Left forelimb (tissue), 1 donor: ENCODE results near the gene ABCA12.

ENCODE experiments used
- DNase-seq: peaks from one replicate; pipeline ENCODE4 v3.0.0-alpha.2; 2018; ENCODE audit warnings: low spot score

ABCA12 gene

GRCh38 chr2:215119847-215120246, 18.6 kb downstream of the ABCA12 start:
- no peak for DNase-seq

GRCh38 chr2:215110918-215111317, 27.5 kb downstream of the ABCA12 start:
- no peak for DNase-seq

DNA sequence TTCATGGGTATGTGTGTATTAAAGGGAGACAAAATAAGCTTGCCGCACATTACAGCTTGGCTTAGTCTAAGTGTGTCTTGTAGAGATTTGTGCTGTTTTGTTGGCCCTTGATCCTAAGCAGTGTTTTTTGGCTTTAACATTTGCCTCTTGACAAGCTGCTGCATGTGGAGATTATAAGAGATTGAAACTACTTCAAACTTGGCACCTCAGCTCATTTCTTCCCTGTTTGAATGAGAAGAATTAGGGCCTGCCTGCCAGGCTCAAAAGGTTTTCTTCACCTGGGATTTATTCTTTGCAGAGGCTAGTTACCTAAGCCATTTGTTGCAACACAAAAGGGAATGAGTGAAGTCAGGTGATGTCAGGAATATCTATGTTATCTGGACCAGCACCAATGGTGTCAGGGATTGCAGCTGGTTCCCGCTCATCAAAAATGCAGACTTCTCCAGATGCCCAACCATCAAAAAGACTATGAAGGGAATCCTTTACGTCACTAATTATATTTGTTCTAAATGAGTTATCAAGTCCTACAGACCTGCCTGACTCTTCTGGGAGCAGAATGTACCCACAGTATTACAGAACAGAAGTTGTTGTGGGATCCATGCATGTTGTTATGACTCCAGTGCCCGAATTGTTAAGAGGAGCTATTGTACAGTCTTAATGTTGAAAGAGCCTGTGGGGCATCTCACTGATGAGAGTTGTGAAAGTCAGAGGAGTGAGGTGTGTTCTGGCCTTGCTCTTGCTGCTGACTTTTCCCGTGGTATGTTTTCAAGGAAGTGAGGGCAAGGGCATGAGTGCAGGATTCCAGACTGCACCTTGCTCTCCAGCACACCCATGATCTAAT, 31.0 kb downstream of the ABCA12 start:
- DNase-seq, result no peak

DNA sequence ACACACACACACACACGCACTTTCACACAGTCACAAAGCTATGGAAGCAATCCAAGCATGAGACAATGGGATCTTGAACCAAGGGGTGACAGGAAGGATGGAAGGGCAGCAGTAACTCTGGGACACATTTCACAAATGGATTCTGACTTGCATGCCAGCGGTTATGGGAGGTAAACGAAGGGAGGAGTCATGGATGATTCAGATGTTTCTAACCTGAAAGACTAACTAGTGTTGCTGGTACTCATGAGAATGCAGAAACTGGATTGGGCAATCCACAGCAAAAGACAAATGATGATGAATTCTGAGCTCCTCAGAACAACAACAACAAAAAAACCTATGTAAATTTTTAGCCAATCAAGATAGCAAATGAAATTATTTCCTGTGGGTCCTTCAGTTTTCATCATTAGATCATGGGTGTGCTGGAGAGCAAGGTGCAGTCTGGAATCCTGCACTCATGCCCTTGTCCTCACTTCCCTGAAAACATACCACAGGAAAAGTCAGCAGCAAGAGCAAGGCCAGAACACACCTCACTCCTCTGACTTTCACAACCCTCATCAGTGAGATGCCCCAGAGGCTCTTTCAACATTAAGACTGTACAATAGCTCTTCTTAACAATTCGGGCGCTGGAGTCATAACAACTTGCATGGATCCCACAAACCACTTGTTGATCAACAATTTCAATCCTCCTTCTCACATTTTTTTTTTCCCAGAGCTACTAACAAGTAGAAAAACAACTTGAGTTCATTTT, 32.6 kb downstream of the ABCA12 start:
- DNase-seq, result no peak

DNA sequence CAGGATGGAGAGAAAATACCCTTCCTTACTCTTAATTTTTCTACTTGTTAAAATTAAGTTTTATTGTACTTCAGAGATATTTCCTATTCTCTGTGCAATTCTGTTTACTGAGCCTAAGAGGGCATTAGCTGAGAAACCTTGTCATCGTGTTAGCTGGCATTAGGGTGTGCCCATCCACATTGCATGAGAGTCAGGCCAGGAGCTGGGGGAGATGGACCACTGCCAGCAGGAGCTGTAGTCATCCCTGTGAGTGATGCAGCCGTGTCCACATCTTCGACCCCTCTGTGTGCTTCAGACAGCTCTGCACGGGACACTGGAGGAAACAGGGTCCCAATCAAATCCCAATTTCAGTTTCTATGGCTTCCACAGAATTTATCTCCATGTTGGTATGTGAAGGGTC, 34.2 kb downstream of the ABCA12 start:
- no peak for DNase-seq

DNA sequence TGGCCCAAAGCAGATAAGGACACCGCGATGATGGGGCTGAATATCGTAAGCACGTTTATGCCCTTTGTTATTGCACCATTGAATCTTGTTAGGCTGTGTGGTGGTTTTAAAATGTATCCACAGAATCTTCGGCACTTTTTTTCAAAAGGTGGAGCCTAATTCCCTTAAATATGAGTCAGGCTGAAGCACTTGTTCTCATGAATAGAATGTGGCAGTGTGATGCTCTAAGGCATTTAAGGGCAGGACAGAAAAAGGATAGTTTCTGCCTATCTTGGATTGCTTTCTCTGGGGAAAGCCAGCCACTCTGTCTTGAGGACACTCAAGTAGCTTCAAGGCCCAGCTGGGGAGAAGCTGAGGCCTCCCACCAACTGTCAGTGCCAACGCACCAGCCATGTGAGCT, 39.6 kb downstream of the ABCA12 start:
- DNase-seq, result no peak

- DNase-seq, result no peak
Observed at GRCh38 chr2:215084080-215084479, 54.3 kb downstream of the ABCA12 start.

DNA sequence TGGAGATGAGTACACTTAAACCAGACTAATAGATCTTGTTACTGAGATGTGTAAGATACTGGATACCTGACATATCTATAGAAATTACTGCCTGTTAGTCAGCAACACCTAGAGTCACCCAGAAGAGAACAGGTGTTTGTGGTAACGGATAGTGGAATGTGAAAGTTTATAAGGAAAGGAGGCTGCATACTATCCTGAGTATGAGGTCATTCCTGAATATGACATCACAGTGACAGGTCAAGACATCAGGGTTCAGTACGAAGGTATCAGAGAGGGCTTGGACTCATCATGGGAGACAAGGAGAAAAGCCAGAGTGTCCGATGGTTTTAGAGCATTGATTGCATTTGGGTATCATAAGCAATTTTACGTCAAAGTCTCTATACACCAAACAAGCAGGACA, 55.3 kb downstream of the ABCA12 start:
- DNase-seq, result no peak

DNA sequence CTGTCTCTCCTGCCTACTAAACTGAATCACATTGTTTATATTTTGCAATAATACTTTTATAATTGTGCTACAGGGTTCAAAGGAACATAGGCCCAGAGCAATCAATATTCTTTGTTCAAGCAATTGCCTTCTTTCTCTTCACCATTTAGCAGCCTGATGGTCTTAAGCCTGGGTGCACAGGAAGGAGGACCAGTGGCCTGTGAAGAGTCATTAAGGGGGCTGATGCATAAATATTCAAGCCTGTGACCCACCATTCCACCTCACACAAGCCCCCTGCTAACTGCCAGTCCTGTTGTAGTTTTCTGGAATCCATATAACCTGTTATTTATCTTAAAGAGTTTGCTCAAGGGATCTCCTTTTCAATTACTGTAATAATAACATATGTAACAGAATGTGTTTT, 56.0 kb downstream of the ABCA12 start:
- DNase-seq, result no peak

DNA sequence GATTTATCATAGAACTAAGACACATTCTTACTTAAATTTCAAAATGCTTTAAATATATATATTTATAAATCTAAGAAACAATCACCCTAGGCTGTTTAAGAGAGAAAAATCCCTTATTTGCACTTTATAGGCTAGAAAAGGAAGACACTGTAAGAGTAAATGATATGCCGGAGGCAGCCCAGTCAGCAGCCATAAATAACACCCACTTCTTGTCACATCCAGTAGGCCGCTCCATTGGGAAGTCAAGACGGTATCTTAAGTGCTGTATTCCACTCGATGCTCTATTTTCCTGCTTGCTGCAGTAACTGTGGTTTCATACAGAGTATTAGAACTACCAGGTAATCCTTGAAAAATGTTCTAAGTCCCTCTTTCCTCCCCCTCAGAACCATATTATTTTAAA, 57.9 kb downstream of the ABCA12 start:
- no peak for DNase-seq

DNA sequence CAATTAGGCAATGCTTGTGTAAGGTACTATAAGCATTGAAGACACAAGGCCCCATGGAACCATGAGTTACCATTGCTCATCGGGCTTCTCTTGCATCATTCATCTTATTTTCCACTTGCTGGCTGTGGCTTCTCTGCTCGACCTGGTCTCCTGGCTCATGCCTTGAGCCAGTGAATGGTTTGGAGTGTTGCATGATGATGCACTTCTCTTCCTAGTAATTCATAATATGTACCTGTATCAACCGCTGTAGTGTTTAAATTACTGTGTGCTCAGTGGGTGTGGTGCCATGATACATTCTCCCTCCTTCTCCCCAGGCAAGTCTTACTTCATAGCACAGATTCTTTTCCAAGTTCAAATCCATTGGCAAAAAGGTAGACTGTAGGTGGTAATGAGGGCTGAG, 66.8 kb downstream of the ABCA12 start:
- no peak for DNase-seq

DNA sequence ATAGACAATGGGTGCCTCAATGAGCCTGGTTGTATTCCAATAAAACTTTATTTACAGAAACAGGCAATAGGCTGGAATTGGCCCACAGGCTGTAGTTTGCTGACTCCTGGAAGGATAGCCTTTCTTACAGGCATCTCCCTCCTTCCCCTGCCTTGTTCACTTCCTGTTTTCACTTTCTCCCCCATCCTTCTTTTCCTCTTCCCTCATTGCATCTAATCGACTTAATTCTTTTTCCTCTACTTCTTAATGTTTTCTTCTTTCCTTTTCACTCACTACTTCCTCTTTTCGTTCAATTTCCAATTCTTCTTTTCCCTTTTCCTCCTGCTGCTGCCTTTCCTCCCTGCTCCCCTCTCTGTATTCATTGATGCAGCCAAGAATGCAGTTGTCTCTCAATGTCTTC, 70.0 kb downstream of the ABCA12 start:
- no peak for DNase-seq

GRCh38 chr2:215066124-215066523, 72.3 kb downstream of the ABCA12 start:
- no peak for DNase-seq

- DNase-seq, result no peak
Observed at GRCh38 chr2:215063526-215063925, 74.9 kb downstream of the ABCA12 start.

DNA sequence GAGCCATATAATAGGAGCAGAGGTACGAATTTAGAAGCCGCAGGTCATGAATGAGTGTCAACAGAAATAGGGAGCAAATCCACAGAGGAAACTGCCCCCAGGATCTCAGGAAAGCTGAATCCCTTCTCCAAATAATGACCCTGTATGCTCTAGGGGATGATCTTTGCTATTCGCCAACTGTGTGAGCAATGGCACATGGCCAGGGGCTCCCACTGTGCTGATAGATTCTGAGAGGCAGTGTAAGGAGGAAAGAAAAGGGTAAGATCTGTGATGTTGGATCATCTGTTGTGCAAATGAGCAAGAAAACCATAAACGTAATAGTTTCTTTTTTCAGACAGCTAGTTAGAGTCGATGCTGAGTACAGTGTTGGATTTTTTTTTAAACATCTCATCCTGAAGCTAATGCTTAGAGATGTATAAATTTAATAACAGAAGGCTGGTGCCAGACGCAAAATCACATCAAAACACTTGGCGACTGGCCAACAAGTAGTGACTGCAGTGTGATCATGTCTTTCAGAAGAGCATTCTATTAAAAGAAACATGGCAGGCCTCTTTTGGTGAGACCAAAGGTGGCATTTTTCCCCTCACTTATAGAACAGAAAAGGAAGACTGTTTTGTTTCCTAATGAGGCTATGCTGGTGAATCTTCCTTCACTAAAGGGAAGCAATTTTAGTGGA, 77.4 kb downstream of the ABCA12 start:
- no peak for DNase-seq

DNA sequence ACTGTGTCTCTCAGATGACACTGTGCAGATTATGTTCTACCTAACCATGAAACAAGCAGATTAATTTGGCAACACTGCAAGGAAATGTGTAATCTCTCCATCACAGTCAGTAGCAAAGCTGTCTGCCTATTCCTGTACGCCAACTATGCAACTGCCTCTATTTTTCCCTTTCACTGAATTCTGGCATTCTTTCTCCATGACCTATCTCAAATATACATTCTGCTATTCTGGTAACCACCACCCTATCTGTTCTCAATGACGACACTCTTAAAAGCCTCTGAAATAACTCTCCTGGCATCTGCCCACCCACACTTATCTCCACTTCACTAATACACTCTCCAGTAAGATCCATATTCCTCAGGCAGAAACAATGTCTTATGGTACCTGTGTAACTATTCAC, 78.7 kb downstream of the ABCA12 start:
- no peak for DNase-seq

DNA sequence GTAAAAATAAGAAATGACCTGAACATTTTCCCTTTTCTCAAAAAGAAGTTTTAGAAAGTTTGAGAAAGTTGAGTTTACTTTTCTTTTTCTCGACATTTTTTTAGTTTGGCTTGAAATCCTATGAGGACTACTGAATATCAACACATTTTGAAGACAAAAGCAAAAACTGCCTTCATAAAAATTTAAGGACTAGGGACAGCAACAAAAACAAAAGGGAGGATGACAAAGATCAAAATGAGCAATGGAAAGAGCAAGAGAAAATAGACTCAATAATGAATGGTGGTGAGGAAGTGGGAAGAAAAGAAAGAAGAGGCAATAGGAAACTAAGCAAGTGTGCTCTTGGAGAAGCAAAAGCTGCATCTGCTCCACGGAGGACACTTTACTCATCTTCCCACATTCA, 82.5 kb downstream of the ABCA12 start:
- no peak for DNase-seq

GRCh38 chr2:215052810-215053209, 85.6 kb downstream of the ABCA12 start:
- DNase-seq, result no peak

DNA sequence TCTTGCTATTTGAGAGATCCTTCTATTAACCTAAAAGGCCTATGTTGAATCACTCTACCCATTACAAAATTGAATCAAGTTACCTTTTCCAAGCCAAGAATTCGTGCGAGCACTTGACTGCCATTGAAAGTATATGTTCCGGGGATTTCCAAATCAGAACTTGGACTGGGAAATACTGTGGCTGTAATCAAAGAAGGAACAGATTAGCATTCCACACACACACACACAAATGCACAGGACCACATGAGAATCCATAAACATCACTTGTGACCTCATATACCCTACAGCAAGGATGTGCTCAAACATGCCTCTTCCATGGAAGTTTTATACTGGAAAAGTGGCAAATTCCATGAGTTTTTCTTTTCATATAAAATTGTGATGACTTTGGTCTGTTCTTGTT, 86.0 kb downstream of the ABCA12 start:
- DNase-seq, result no peak

DNA sequence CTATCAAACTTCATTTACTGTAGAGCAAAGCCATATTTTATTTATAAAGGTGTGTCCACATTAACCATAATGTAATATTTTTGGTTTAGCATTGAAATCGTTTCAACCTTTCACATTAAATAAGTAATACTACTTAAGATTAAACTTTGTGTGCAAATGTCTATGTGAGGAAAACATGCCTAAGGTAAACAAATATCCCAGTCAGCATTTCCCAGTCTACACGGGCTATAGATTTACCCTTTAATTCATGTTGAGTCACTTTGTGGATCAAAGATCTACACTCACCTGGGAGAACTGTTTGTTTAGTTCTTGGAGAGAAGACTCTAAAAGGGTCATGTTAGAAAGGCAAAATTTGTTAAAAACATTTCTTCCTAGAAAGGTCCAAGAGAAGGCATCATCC, 89.1 kb downstream of the ABCA12 start:
- no peak for DNase-seq

DNA sequence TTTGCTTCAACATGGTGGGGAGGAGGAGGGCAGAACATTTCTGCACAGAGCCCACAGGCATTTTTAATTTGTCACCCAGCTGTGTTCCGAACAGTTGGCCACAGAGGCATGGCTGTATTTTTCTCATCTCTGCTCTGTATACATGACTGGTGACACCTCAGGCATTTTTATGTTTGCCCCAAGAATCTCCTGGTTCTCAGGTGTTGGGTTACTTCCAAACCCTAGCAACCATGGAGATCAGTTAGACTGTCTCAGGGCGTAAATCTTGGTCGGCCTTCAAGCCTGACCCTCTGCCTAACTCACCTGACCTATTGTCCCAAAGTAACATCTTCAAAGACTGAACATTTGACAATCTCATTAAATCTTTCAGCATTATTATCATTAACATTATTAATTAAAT, 100.0 kb downstream of the ABCA12 start:
- DNase-seq, result no peak

GRCh38 chr2:215036314-215036713, 102.1 kb downstream of the ABCA12 start:
- DNase-seq, result no peak

- DNase-seq, result no peak
Observed at GRCh38 chr2:215034154-215034553, 104.3 kb downstream of the ABCA12 start.
